ENCODE measurements around the gene KIF7.

DNA sequence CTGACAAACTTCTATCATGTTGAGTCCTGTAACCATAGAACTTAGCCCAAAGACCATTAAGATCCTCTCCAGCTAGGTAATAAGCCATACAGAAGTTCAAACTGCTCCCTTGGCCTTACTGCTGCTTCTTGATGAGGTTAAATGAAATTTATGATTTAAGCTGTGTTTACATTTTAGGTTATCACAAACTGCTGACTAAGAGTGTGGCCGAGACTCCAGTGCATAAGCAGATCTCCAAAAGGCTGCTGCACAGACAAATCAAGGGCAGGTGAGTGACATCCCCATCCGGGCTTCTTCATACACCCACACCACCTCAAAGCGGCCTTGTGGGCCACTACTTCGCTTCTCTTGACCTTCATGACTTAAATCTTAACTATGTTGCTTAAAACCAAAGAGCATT is 39.0 kb downstream of the KIF7 start:
- no peak for TF ChIP-seq CTCF (IDR thresholded peaks at IDR 0.05)
- TF ChIP-seq POLR2A (IDR thresholded peaks at IDR 0.05), result no peak

Measured in stomach (tissue), 4 donors.